Activated naive CD4-positive, alpha-beta T cell treated with anti-CD3 and anti-CD28 coated beads, Interleukin-2, amount 50 U/mL, for 16 hours (primary cell): ENCODE measurements around the gene MEIS2.

ENCODE experiments used
- DNase-seq: peaks from one replicate; pipeline ENCODE4 v3.0.0-alpha.2; 2020

Gene MEIS2

DNA sequence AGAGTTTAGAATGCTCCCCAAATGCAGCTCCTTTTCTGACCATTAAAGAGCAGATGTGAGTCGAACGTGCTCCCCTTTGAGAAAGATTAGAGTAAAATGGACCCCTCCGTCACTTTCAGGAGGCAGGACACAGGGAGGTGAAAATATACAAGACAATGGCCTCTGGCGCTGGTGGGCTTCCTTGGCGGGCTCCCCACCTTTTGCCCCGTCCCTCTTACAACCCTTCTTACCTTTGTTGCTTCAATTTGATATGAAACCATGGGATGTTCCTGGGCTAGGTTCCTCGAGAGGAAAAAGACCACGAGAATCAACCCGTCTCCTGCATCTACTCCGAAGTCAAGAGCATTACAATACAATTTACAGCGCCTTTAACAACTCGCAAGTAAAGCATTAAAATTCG lies 214.2 kb downstream of the MEIS2 start:
- no peak for DNase-seq

DNA sequence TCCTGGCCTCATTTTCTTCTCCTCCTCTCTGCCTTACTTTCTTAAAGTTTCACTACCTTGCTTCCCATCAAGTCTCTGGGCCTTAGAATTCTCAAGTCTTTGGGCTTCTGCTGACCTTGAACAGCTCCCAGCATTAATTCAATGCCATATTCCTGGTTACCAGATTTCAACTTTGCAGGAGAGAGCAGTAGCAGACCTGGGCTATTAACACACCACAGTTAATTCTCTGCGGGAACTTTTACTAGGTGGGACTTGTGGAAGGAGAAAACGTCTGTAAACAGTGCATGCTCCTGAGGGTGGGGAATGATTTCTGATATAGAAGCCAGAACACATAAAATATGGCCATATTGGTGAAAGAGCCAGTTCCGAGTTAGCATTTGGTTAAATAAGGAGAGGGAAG lies 214.6 kb downstream of the MEIS2 start:
- DNase-seq: no peak

DNA sequence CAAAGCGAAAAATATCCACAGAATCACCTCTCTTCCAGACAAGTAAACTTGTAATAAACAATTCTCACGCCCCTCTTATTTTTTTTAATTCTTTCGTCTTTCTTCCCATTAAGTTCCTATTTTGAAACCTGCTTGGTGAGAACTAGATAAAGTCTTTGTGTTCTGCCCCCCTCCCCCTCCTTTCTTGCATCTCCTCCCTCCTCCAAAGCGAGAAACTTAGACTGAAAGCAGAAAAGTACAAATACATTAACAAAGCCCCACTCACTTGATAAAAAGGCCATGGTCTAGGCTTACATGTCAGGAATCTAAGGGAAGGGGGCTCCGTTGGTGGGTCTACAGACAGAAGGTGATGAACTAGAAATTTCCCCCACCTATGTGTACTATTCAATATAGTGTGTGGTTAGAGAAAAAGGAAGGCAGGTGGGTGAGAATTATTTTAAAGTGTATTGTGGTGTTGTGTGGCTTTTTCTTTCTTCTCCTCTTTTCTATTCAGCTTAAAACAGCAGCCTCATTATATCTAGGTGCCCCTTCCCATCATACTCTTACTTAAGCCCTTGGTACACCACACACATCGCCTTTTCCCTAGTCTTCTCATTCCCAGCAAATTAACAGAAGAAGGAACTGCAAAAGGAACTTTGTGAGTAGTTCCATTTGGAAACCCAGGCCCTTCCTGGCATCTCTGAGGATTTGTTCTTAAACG lies 215.3 kb downstream of the MEIS2 start:
- DNase-seq: no peak

DNA sequence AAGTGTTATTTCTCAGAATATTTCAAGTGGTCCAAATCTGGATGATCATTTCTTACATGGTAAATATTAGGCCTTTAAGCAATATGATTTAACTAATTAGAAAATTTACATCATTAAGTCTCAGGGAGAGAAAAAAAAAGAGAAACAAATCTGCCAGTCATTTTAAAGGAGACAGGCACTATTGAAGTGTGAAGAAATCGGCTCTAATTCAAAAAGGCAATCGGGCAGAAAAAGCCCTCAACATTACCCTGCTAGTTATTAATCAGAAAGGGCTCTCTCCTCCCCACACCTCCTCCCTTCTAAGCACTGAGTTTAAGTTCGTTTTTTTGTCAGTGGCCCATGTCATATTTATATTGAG lies 215.9 kb downstream of the MEIS2 start:
- no peak for DNase-seq

DNA sequence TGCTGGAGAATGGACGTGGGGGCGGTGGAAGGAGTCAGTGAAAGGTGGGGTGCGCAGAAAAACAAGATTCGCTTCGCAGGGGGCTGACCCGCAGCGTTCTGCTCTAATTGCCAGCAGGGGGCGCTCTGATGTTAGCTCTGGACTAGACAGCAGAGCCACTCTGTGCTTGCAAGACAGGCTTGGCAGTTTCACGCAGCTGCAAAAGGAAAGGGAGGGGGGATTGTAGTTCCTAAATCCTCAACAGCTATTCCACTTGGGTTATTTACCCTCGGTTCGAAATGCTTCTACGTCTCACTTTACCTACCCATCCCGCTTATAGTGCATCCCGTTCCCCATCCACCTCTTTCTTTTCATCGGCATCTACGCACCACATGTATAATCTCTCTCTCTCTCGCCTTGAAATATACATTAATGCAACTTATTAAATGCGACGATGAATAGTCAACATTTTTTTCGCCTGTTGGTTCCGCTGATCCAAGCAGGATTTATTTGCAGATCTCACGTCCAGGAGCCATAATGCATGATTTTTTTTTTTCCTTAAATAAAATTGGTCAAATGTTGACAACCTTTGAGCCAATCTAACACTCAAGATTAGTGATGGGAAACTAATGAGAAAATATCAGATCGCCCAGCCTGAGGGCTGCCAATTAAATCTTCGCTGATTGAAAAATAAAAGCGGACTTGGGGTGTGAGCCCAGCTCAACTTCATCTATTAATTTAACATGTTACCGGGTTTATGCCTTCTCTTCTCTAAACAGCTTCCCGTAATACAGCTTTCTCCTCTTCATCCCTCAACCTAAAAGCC lies 216.4 kb downstream of the MEIS2 start:
- peak; percentile 37 for DNase-seq

DNA sequence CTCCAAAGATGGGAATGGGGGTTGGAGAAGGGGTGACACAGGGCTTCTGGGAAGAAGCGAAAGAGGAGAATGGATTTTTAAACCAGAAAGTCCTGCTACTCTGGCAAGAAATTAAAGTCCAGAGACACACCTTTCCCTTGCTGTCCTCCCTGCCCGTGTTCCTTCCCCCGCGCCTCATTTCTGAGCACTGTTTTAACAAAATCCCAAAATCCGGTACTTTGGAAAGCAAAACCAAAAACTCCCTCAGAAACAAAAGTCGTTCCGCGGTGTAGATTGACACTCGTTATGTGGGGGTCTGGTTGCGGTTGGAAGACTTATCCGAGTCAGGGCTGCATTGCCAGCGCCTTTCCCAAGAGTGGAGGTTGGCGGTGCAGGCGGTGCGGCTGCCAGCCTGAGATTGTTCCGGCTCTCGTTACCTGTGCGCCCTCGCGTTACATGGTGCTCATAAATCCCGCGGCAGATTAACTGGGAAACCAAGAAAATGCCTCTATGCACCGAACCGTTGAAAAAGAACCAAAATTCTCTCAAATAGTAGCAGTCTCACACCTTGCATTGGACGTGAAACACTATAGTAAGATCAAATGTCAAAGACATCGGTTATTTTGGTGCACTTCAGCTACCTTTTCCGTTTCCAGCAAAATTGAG lies 217.7 kb downstream of the MEIS2 start:
- no peak for DNase-seq

DNA sequence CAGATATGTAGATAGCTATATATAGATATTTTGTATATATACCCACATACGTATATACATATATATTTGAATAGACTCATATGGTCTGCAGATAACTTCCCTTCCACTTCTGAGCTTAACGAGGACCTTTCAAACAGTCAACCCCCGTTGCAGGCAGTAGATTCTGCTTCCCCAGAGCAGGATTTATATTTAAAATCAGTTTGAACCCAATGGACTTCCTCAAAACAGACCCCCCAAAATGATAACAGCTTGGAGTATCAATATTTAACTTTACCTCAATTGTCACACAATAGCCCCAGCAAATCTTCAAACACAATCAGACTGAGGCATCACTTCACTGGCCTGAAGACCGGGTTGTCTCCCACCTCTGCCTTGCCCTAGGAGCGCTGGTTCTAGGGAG lies 218.3 kb downstream of the MEIS2 start:
- no peak for DNase-seq

DNA sequence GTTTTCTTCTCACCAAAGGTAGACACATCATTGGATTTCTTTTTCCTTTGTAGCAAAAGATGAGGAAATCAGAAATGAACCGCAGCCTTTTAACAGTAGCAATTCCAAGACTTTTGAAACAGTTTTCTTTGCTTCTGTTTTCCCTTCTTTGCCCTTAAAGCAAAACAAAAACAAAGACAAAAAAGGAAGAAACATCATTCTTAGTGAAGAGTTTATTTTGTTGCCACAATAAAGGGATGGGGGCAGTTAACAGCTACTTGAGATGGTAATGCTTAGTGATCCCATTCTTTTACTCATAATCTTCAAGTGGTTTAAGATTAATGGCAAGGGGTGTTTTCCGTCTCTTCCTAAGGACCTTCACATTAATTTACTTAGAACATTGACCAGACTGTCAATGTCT lies 218.8 kb downstream of the MEIS2 start:
- DNase-seq: no peak

DNA sequence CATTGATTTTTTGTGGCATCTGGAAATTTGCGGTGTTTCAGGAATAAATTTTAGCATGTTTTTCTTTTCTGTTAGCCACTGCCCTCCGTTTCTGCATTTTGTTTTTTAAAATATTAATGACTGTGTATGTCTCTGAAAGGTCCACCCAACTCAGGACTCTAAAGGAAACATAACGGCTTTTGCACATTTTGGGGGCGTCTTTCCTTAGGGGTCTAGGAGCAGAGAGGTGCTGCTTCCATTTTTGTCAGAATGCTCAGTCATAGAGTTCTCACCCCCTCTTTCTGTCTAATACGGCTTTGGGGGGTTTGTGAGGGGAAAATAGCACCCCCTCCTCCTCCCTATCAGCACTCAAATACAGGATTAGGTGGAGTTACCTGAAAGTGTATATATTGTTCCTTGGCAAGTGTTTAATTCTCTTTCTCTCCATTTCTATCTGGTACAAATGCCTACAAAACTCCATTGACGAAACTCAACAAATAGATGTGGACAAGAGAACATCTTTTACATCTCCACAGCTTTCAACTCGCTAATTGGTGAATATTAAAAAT lies 219.4 kb downstream of the MEIS2 start:
- DNase-seq: no peak

DNA sequence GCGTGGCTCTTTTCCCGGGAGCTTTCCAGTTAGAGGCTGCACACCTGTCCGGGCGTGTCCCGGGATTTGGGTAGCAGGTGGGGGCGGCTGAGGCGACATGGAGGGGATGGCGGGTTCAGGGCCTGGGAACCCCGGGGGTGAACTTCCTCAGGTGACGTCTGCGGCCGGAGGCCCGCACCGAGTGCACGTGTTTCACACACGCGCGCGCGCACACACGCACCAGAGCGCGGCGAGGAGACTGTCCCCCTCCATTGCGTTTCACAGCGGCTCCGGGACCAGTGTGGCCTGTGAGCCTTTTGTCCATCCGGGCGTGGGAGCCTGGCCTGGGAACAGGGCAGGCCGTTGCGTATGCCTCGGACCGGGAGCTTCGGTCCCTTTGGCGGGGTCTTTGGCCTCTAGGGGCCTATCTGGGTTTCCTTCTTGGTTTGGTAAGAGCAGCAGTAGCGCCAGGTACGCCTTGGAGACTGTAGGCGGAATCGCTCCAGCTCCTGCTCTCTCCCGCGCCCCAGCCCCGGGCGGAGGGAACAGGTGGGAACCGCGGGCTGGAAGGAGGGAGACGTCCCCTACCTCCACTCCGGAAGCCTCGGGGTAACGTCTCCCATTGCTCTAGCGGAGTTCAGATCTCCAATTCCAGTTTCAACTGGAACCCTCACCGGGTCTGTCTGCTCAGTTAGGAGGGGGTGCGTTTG lies 220.0 kb downstream of the MEIS2 start:
- no peak for DNase-seq

DNA sequence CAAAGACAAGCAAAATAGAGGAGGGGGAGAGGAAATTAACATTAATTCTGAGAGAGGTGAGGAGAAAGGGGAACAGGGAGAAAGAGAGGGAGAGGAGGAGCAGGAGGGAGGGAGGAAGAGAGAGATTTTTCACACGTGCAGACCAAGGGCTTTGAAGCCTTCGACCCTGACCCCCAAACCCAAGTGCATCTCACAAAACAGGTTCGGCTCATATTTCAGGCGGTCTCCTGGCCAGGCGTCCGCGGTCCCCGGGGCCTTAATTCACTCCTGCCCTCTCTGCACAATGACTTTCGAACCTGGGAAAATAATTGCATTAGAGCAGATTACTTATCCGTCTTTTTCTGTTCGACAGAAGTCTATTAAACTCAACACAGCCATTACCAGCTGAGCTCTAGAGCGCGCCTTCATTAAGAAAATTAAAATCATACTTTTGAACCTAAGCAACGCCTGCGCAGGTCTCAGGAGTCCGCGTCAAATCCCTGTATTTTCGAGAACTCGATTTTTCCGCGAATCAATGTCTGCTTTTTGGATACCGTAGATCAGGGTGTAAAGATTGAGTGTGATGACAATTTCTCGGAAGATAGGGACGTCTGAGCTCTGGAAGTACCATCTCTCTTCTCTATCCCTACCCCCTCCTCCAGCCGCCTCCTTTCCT lies 220.7 kb downstream of the MEIS2 start:
- DNase-seq: no peak

DNA sequence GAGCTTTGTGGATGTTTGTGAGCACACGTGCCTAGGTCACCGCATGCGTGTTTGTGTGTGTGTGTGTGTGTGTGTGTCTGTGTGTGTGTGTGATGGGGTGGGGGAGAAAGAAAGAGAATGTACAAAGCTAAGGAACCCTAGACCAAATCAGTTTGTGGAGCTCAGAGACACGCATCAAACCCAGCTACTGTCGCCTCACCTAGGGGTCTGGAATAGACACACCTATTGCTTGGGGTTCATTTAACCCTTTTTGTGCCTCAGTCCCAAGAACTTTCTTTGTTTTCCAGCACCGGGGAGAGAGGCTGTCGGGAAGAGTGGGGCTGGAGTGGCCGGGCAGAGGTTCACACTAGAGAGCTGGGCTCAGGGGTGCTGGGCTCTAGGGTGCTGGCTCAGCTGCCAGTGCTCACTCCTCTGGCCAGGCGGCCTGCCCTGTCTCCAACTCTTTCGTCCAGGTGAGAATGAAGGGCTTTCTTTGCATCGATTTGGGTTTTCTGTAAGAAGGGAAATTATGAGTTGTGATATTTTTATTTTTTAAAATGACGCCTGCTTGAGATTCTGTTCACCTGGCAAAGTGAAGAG lies 221.6 kb downstream of the MEIS2 start:
- no peak for DNase-seq

DNA sequence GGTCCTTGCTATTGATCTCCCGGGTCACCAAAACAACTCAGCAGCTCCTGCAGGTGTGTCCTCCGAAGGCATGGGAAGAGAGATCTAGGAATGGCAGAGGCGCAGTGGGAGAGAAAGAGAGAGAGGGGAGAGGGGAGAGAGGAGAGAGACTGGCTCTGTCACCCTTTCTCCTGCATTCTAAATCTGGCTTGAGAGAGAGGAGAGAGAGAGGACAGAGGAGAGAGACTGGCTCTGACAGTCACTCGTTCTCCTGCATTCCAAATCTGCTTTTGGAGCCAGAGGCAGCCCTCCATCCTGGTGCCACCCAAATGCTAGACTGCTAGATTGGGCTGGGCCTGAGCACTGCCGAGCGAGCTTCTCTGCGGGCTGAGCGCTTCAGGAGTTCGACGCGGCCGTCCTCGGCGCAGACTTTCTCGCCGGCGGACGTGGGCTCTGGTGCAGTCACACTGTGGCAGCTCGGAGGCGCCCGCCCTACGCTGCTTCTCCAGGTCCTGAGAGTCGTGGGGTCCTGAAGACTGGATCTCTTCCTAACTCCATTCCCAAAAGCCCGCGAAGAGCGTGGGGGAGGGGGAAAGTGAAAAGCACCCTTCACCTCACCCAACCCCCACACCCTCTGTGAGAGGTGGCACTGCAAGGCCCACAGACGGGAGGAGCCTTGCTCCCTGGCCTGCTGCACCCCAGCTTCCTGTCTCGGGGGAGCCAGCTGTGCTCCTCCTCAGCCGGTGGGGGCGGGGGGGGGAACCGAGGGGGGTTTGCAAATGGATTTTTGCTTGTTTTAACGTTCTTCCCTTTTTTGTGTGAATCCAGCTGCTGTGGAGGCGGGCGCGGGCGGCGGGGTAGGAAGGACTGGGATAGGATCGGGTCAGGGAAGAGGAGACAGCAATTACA lies 222.3 kb downstream of the MEIS2 start:
- no peak for DNase-seq

DNA sequence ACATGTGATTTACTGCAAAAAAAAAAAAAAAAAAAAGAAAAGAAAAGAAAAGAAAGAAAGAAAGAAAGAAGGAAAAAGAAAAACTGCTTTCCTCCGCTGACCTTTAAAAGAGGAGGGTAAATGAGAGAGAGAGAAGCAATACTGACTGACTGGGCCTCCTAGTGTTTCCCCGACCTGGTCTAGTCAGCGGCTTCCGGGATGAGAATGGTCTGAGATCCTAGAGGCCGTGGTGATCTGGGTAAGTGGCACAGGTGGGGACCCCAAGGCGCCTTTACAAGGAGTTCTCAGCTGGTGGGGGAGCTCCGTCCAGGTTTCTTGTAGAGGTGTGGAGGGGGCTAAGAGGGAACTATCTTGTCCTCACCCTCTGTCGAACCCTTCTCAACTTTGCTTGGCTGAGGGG lies 223.1 kb downstream of the MEIS2 start:
- DNase-seq: no peak

DNA sequence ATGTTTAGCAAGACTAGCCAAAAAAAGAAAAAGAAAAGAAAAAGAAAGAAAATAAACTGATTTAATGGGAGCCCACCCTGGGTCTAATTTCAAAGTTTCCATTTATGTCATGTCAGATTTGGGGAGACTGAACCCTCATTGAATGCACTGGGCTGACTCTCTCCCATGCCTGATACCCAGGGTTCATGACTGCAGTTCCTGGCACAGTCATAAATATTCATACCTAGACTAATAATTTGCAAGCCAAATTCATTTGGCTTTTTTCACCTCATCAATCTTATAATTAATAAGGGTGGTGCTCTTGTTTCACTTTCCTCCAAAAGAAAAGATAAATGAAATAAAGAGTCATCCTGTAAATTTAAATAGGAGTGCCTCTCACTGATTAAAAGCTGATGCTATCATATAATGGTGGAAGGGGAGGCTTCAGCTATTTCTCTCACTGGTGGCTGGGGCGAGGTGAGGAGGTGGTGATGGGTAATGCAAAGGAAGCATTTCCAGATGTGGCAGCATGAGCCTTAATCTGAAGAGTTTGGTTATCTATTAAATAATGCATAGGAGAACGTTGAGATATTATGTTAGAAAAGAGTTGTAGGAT lies 224.5 kb downstream of the MEIS2 start:
- no peak for DNase-seq

DNA sequence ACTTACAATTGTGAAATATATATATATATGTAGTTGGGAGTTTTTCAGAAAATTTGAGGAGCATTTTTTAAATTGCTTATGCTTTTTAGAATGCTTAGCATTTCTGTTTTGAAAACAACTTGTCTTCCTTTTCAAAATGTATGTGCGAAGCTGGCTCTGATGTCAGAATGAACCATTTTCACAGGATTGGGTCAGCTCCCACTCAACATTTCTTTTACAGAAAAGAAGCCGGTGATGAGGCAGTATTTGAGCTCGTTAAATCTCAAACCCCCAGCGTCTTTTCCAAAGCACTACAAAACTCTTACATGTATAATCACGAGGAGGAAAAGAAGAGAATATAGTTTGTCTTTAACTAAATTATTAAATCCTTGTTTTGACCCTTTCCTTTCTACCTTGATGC lies 225.4 kb downstream of the MEIS2 start:
- no peak for DNase-seq

DNA sequence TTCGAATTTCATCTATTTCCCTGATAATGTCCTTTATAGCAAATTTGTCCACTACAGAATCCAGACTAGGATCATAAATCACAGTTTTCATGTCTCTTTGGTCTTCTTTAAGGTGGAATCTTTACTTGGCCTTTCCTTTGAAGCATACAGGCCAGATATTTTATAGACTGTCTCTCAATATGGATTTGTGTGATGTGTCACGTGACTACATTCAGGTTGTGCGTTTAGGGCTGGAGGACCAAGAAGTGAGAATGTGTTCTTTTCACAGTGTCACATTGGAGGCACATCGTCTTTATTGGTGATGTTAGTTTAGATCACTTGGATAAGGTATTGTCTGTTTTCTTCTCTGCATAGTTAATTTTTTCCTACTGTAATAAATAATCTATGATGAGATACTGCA lies 232.9 kb downstream of the MEIS2 start:
- no peak for DNase-seq

DNA sequence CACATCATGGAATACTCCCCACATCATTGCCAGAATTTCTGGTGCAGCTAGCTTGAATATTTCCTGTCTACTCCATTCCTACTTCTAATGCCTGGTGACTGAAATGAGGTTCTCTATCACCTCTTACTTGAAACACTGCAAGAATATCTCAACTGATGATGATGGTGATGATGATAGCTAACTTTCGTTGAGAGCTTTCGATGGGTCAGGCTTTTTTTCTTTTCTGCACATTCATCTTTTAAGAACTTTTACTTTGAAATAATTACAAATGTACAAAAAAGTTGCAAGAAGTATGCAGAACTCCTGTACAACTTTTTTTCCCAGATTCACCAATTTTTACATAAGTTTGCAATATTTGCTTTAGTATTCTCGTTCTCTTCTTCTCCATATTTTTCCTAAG lies 233.5 kb downstream of the MEIS2 start:
- DNase-seq: no peak

DNA sequence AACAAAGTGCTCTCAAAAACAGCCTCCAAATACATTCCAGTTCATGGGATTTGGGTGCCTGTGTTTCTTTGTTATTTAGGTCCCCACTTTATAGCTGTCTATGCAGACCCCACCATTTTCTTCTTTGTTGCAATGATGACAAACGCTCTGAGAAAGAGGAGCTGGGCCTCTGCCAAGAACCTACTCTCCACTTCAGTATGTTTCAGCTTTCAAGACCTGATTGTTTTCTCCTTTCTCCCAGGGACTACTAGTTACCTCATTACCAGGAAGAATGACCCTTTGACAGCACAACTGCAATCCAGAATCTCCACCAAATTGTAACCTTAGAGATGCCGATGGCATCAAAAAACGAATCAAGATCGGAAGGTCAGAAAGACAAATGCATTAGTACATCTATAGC lies 236.8 kb downstream of the MEIS2 start:
- no peak for DNase-seq

DNA sequence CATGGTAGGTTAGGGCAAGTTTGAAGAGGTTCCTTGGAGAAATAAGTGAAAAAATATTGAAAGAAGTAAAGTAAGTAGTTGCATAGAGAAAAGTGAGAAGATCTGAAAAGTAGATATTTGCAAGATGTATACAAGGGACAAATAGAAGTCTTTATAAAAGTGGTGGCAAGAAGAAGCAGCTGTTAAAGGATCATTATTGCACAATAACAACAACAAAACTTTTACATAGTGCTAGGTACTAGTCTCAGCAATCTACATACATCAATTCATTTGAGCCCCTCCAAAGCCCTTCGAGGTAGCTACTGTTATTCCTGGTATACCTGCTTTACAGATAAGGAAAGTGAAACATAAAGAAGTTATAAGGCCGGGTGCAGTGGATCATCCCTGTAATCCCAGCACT lies 239.6 kb downstream of the MEIS2 start:
- DNase-seq: no peak

DNA sequence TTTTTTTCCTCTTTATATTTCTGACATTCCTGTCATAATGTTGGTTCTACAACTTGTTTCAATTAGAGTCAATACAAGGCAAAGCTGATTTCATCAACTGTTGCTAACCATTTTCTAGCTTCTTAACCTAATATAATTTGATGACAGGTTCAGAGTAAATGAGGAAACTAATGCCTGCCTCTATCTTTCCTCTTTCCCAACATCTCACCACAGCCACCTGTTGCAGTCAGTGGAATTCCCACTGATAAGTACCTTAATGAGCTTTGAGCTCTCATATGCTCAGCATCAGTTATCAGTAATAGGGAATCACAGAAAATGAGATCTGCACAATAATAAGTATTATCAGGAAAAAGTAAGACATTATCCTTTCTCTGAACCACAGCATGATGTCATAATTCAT lies 241.9 kb downstream of the MEIS2 start:
- DNase-seq: no peak
